HepG2 (cell line): ENCODE measurements around the gene GLIS1. TPM values are rescaled to one million over a fixed set of nuclear protein-coding genes. Genes with fewer than 3 reads are reported as not detected.

Experiments used
- ATAC-seq: fragments of 200-7000 bp; cut with Tn5 transposase; 3 replicates; pipeline ENCODE4 v1.9.1; 2020; ENCODE audit warnings: mild to moderate bottlenecking, moderate library complexity
- BruUV-seq: library from RNA; stranded (reverse); fragments of 400-500 nt; replicated peaks from 2 replicates; lab custom pipeline; 2021; lab: Mats Ljungman, UMichigan
- CTCF ChIA-PET: fragments of 300-600 bp; formaldehyde crosslinking; extraction: SDS; loops from one replicate; lab custom pipeline; 2021; ENCODE audit warnings: low total read pairs, inconsistent platforms, low intra/inter-chr PET ratio; lab: Yijun Ruan, JAX
- POLR2A ChIA-PET: fragments of 350-600 bp; sonication (Branson Sonifier 250); formaldehyde crosslinking; loops from one replicate; lab custom pipeline; 2020; ENCODE audit warnings: antibody characterized with exemption, inconsistent platforms; lab: Yijun Ruan, JAX
- DNase-seq: peaks from one replicate; pipeline ENCODE4 v3.0.0-alpha.2; 2015; ENCODE audit warnings: low spot score
- FAIRE-seq: peaks from 3 replicates; lab custom pipeline; 2011; peaks lifted over from hg19 to GRCh38; lab: Jason Lieb, UNC
- H2AFZ ChIP-seq: one replicate; pipeline ENCODE4 v1.6.1; 2011; ENCODE audit warnings: low read length, inconsistent platforms
- H3K27ac ChIP-seq: fragments of 300-600 bp; 3 replicates; pipeline ENCODE4 v1.8.0; 2011; ENCODE audit warnings: mixed run types, mild to moderate bottlenecking, mixed read lengths, low read length, inconsistent platforms; ENCODE audit not compliant: insufficient read depth; ENCODE audit errors: extremely low read length
- H3K27me3 ChIP-seq, 2 experiments: fragments of 200-600 bp in 1 of 2; 2 replicates in 1 of 2; 3 replicates in 1 of 2; pipeline versions ENCODE4 v1.6.0 to v1.8.0; 2011; ENCODE audit warnings: low read length in 2 of 2, mild to moderate bottlenecking in 2 of 2, moderate library complexity in 2 of 2, inconsistent platforms in 1 of 2; ENCODE audit not compliant: insufficient read depth in 2 of 2, control insufficient read depth in 1 of 2
- H3K36me3 ChIP-seq, 2 experiments: fragments of 200-600 bp in 1 of 2; replicated peaks in 1 of 2; 2 replicates in 1 of 2; 3 replicates in 1 of 2; pipeline versions ENCODE4 v1.5.1 to v1.8.0; 2011; ENCODE audit warnings: low read length in 2 of 2, inconsistent platforms in 1 of 2; ENCODE audit not compliant: insufficient read depth in 2 of 2, control insufficient read depth in 1 of 2
- H3K4me1 ChIP-seq: 2 replicates; pipeline ENCODE4 v1.5.1; 2012; ENCODE audit warnings: low read length, inconsistent platforms; ENCODE audit not compliant: insufficient read depth
- H3K4me2 ChIP-seq: 2 replicates; pipeline ENCODE4 v1.6.0; 2011; ENCODE audit warnings: low read depth, low read length, inconsistent platforms
- H3K4me3 ChIP-seq, 3 experiments: fragments of 200-600 bp in 1 of 3; sonication (generic), shearing (Covaris generic) in 1 of 3; replicated peaks in 1 of 3; 2 replicates each; pipeline ENCODE4 v1.5.1; 2011 to 2016; ENCODE audit warnings: low read length in 3 of 3, inconsistent platforms in 2 of 3, low read depth in 2 of 3, mild to moderate bottlenecking in 2 of 3, control low read depth in 1 of 3, mixed read lengths in 1 of 3; ENCODE audit not compliant: insufficient read depth in 1 of 3
- H3K79me2 ChIP-seq: one replicate; pipeline ENCODE4 v1.6.1; 2011; ENCODE audit warnings: low read length, inconsistent platforms; ENCODE audit not compliant: insufficient read depth
- H3K9ac ChIP-seq: 2 replicates; pipeline ENCODE4 v1.6.0; 2011; ENCODE audit warnings: mild to moderate bottlenecking, low read depth, low read length, inconsistent platforms; ENCODE audit not compliant: insufficient read depth
- H3K9me3 ChIP-seq: 2 replicates; pipeline ENCODE4 v1.5.1; 2012; ENCODE audit warnings: mild to moderate bottlenecking, low read length
- H4K20me1 ChIP-seq: 2 replicates; pipeline ENCODE4 v1.6.0; 2011; ENCODE audit warnings: inconsistent platforms, mild to moderate bottlenecking, low read length, moderate library complexity; ENCODE audit not compliant: insufficient read depth
- BORCS8-MEF2B ChIP-seq: sonication (generic); formaldehyde crosslinking; IDR thresholded peaks from 2 replicates; pipeline ENCODE4 v1.8.0; 2022; ENCODE audit warnings: mild to moderate bottlenecking, missing genetic modification reagents
- EEA1 ChIP-seq: sonication (generic); formaldehyde crosslinking; IDR thresholded peaks from 2 replicates; pipeline ENCODE4 v1.5.1; 2020; ENCODE audit warnings: mild to moderate bottlenecking, missing genetic modification reagents, borderline replicate concordance
- ELF4 ChIP-seq: sonication (generic); formaldehyde crosslinking; IDR thresholded peaks from 2 replicates; pipeline ENCODE4 v1.5.0; 2020; ENCODE audit warnings: missing genetic modification reagents, mild to moderate bottlenecking, moderate library complexity, borderline replicate concordance
- GTF3A ChIP-seq: sonication (generic); formaldehyde crosslinking; conservative IDR thresholded peaks from 2 replicates; pipeline ENCODE4 v1.4.0; 2020; ENCODE audit warnings: mild to moderate bottlenecking, missing genetic modification reagents
- GZF1 ChIP-seq: sonication (generic); formaldehyde crosslinking; IDR thresholded peaks from 2 replicates; pipeline ENCODE4 v1.5.1; 2020; ENCODE audit warnings: mild to moderate bottlenecking, missing genetic modification reagents
- KDM4B ChIP-seq: sonication (generic); formaldehyde crosslinking; IDR thresholded peaks from 2 replicates; pipeline ENCODE4 v1.4.0; 2020; ENCODE audit warnings: missing genetic modification reagents
- MYPOP ChIP-seq: sonication (generic); formaldehyde crosslinking; IDR thresholded peaks from 2 replicates; pipeline ENCODE4 v1.8.1; 2023; ENCODE audit warnings: mild to moderate bottlenecking, moderate library complexity, missing genetic modification reagents
- PTBP1 ChIP-seq: fragments of 200-400 bp; formaldehyde crosslinking; IDR thresholded peaks from 2 replicates; pipeline ENCODE4 v1.6.1; 2018; ENCODE audit warnings: low read length, low read depth; ENCODE audit not compliant: poor library complexity, severe bottlenecking
- SMYD3 ChIP-seq: sonication (generic); formaldehyde crosslinking; IDR thresholded peaks from 2 replicates; pipeline ENCODE4 v1.8.1; 2023; ENCODE audit warnings: mild to moderate bottlenecking, missing genetic modification reagents
- ZNF136 ChIP-seq: sonication (generic); formaldehyde crosslinking; IDR thresholded peaks from 2 replicates; pipeline ENCODE4 v1.8.1; 2022; ENCODE audit warnings: low read depth, mild to moderate bottlenecking, moderate library complexity, missing genetic modification reagents
- ZNF572 ChIP-seq: sonication (generic); formaldehyde crosslinking; IDR thresholded peaks from 2 replicates; pipeline ENCODE4 v1.5.1; 2020; ENCODE audit warnings: mild to moderate bottlenecking, missing genetic modification reagents
- WGBS: methylation state at CpG from one replicate; pipeline ENCODE4 v1.1.6; 2017; ENCODE audit warnings: low lambda C conversion rate; 5-methylcytosine and 5-hydroxymethylcytosine counted together
- in situ Hi-C: cut with HindIII; loops from 2 replicates; pipeline ENCODE4 v1.10.0; 2017; ENCODE audit warnings: low pct_unique_long_range_greater_than_20kb; ENCODE audit not compliant: extremely low pct_ligation_motif_present
- intact Hi-C: fragments of 100-400 bp; cut with micrococcal nuclease; formaldehyde crosslinking; loops from one replicate; pipeline ENCODE4 v1.10.0; 2022; ENCODE audit not compliant: unreplicated experiment
- polyA plus RNA-seq, 8 experiments: library from polyadenylated mRNA; depleted of rRNA in 3 of 8; stranded (reverse) in 7 of 8; unstranded in 1 of 8; fragments of >200 nt; fragmentation: Illumina TruSeq in 4 of 8; extraction: Trizol in 4 of 8; gene quantifications; 2 replicates each; pipeline versions ENCODE4 v1.2.1 to v1.2.3, GENCODE V29; 2011 to 2016; ENCODE audit warnings: low read depth in 4 of 8, missing spikeins in 1 of 8, mixed read lengths in 1 of 8; ENCODE audit not compliant: insufficient read depth in 1 of 8
- total RNA-seq, 5 experiments: library from RNA; depleted of rRNA; stranded (reverse); fragments of >200 nt; fragmentation: Illumina TruSeq; extraction: Trizol; gene quantifications; 2 replicates each; pipeline ENCODE4 v1.2.3, GENCODE V29; 2016; ENCODE audit warnings: low read depth in 1 of 5
- TF ChIP-seq, protein P1 (sequence below): sonication (generic); formaldehyde crosslinking; conservative IDR thresholded peaks from 2 replicates; pipeline ENCODE4 v1.4.0; 2020; ENCODE audit warnings: missing genetic modification reagents
- TF ChIP-seq, protein P2 (sequence below): fragments of 450-650 bp; IDR thresholded peaks from 2 replicates; pipeline ENCODE4 v1.6.1; 2017
- TF ChIP-seq, protein P3 (sequence below): sonication (generic); formaldehyde crosslinking; IDR thresholded peaks from 2 replicates; pipeline ENCODE4 v1.4.0; 2020; ENCODE audit warnings: mild to moderate bottlenecking, missing genetic modification reagents
- TF ChIP-seq, protein P4 (sequence below): sonication (generic); formaldehyde crosslinking; IDR thresholded peaks from 2 replicates; pipeline ENCODE4 v1.5.1; 2020; ENCODE audit warnings: missing genetic modification reagents, mild to moderate bottlenecking, borderline replicate concordance

Gene GLIS1
- total and polyA plus RNA-seq, 2 of the 13 experiments (the other 11 are each of a cell fraction or from before 2014, with no cell fraction given) = 0.03 TPM; not detected in 1

- TF ChIP-seq PTBP1 = no peak
- TF ChIP-seq, protein P1, sequence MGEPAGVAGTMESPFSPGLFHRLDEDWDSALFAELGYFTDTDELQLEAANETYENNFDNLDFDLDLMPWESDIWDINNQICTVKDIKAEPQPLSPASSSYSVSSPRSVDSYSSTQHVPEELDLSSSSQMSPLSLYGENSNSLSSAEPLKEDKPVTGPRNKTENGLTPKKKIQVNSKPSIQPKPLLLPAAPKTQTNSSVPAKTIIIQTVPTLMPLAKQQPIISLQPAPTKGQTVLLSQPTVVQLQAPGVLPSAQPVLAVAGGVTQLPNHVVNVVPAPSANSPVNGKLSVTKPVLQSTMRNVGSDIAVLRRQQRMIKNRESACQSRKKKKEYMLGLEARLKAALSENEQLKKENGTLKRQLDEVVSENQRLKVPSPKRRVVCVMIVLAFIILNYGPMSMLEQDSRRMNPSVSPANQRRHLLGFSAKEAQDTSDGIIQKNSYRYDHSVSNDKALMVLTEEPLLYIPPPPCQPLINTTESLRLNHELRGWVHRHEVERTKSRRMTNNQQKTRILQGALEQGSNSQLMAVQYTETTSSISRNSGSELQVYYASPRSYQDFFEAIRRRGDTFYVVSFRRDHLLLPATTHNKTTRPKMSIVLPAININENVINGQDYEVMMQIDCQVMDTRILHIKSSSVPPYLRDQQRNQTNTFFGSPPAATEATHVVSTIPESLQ (CRISPR knock-in tag) = no peak
Observed at GRCh38 chr1:53722025-53722424, 16.9 kb downstream of the GLIS1 start (continued).

DNA sequence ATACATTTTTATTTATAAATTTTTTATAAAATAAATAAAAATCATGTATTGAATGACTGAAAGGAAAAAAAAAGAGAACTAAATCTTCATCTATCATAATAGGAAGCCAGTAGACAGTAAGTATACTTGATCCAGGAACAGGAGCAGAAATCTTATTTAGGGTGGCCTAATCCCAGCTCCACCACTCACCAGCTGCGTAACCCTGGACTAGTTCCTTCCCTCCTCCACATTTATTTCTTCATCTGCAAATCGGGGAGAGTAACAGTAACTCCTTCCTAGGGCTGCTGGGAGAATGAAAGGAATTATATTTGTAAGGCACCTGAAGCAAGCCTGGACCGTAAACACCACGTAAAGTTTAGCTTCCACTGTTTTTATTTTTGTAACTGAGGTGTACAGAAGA is 17.9 kb downstream of the GLIS1 start:
- H3K9ac ChIP-seq = no peak overlapping the region
- H3K4me1 ChIP-seq = no peaks in the 10 kb centered on the region
- CTCF ChIA-PET = no interaction called here
- no peak overlapping the region for H2AFZ ChIP-seq
- no peak overlapping the region for H3K4me2 ChIP-seq
- DNase-seq = no peak
- no peak overlapping the region for H3K4me3 ChIP-seq
- no peaks in the 10 kb centered on the region for H4K20me1 ChIP-seq
- H3K27me3 ChIP-seq = peaks cover 1 to 24% of the 10 kb centered on the region in 2 experiments; a peak in 3 of 5 replicates
- no peaks in the 10 kb centered on the region for H3K79me2 ChIP-seq
- H3K27ac ChIP-seq = no peak overlapping the region
- intact Hi-C loops (no loop called here), in situ Hi-C loops (no loop called here)
- 52% methylated on average over 4 of the region's 4 CpGs for WGBS
- no peak for FAIRE-seq
- ATAC-seq = no peak
- H3K36me3 ChIP-seq = no peaks in the 10 kb centered on the region
- BruUV-seq = no TSS peak
- no peaks in the 10 kb centered on the region for H3K9me3 ChIP-seq
- POLR2A ChIA-PET = no interaction called here
- TF ChIP-seq ZNF136 (CRISPR knock-in tag) (no peak), SMYD3 (CRISPR knock-in tag) (no peak), ELF4 (CRISPR knock-in tag) (no peak), MYPOP (CRISPR knock-in tag) (no peak), BORCS8-MEF2B (CRISPR knock-in tag) (no peak), KDM4B (CRISPR knock-in tag) (no peak), GZF1 (CRISPR knock-in tag) (no peak), ZNF572 (no peak), GTF3A (no peak), EEA1 (CRISPR knock-in tag) (no peak)
- TF ChIP-seq, protein P2, sequence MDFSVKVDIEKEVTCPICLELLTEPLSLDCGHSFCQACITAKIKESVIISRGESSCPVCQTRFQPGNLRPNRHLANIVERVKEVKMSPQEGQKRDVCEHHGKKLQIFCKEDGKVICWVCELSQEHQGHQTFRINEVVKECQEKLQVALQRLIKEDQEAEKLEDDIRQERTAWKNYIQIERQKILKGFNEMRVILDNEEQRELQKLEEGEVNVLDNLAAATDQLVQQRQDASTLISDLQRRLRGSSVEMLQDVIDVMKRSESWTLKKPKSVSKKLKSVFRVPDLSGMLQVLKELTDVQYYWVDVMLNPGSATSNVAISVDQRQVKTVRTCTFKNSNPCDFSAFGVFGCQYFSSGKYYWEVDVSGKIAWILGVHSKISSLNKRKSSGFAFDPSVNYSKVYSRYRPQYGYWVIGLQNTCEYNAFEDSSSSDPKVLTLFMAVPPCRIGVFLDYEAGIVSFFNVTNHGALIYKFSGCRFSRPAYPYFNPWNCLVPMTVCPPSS = no peak
- TF ChIP-seq, protein P3, sequence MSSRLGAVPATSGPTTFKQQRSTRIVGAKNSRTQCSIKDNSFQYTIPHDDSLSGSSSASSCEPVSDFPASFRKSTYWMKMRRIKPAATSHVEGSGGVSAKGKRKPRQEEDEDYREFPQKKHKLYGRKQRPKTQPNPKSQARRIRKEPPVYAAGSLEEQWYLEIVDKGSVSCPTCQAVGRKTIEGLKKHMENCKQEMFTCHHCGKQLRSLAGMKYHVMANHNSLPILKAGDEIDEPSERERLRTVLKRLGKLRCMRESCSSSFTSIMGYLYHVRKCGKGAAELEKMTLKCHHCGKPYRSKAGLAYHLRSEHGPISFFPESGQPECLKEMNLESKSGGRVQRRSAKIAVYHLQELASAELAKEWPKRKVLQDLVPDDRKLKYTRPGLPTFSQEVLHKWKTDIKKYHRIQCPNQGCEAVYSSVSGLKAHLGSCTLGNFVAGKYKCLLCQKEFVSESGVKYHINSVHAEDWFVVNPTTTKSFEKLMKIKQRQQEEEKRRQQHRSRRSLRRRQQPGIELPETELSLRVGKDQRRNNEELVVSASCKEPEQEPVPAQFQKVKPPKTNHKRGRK = no peak
- TF ChIP-seq, protein P4, sequence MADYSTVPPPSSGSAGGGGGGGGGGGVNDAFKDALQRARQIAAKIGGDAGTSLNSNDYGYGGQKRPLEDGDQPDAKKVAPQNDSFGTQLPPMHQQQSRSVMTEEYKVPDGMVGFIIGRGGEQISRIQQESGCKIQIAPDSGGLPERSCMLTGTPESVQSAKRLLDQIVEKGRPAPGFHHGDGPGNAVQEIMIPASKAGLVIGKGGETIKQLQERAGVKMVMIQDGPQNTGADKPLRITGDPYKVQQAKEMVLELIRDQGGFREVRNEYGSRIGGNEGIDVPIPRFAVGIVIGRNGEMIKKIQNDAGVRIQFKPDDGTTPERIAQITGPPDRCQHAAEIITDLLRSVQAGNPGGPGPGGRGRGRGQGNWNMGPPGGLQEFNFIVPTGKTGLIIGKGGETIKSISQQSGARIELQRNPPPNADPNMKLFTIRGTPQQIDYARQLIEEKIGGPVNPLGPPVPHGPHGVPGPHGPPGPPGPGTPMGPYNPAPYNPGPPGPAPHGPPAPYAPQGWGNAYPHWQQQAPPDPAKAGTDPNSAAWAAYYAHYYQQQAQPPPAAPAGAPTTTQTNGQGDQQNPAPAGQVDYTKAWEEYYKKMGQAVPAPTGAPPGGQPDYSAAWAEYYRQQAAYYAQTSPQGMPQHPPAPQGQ (CRISPR knock-in tag) = no peak
